ENCODE measurements around the gene FBXO28. TPM values are rescaled to one million over a fixed set of nuclear protein-coding genes. Genes with fewer than 3 reads are reported as not detected.

Gene FBXO28
- total and polyA plus RNA-seq, 2 donors (not counting 3 experiments of a cell fraction or from before 2014, with no cell fraction given): 8.9 to 32.6 TPM

GRCh38 chr1:224067621-224068457 is 46.1 kb upstream of the FBXO28 start:
- no peak for TF ChIP-seq CTCF (IDR thresholded peaks at IDR 0.05; ENCODE audit: extremely low read depth in 1 of 2, insufficient read depth in 1 of 2, low read depth in 1 of 2, low read length in 2 of 2)
- peak; percentile 16 for TF ChIP-seq JUN (IDR thresholded peaks at IDR 0.05; ENCODE audit: borderline replicate concordance, insufficient read depth, insufficient read length, low read depth)
- TF ChIP-seq POLR2AphosphoS5 (IDR thresholded peaks at IDR 0.05; ENCODE audit: insufficient read depth, low read depth, low read length): no peak
- peak; percentile 75 for TF ChIP-seq FOS (IDR thresholded peaks at IDR 0.05; ENCODE audit: borderline replicate concordance, insufficient read depth, low read length)
- no peak overlapping the region for H3K4me2 ChIP-seq (ENCODE audit: insufficient read depth, low read length)
- BruUV-seq (replicated peaks): no TSS peak
- H3K79me2 ChIP-seq (ENCODE audit: control insufficient read depth, insufficient read depth, low read length): no peaks in the 10 kb centered on the region
- no peak overlapping the region for H3K4me3 ChIP-seq (replicated peaks in 1 of 3; ENCODE audit: insufficient read depth in 1 of 3, low read depth in 1 of 3, low read length in 3 of 3)
- ChIA-PET CTCF (interaction anchor here (0.7 to 1.5 kb wide), 7 partner anchors 9 to 39 kb away, joined by 3 to 7 read pairs (median 3); no protein-coding TSS in a partner anchor), POLR2A (no interaction called here)
- dilution Hi-C loops (cut with MboI; ENCODE audit: extremely low pct_ligation_motif_present, low sequenced_read_pairs): no loop called here
- H3K27me3 ChIP-seq (ENCODE audit: control insufficient read depth in 2 of 2, insufficient read depth in 2 of 2, low read length in 2 of 2): no peaks in the 10 kb centered on the region
- H3K9me3 ChIP-seq (replicated peaks; ENCODE audit: control insufficient read depth, insufficient read depth, low read length): no peaks in the 10 kb centered on the region
- H2AFZ ChIP-seq (ENCODE audit: low read depth, low read length): no peak overlapping the region
- H3K9me1 ChIP-seq (replicated peaks; ENCODE audit: control insufficient read depth, extremely low read depth, insufficient read depth, low read length): no peaks in the 10 kb centered on the region
- intact Hi-C loops (cut with micrococcal nuclease): loop anchor here (1.0 kb wide), 1 partner anchor 15 kb away; no protein-coding TSS in a partner anchor
- H4K20me1 ChIP-seq (replicated peaks; ENCODE audit: control insufficient read depth, extremely low read depth, insufficient read depth, low read length): no peaks in the 10 kb centered on the region
- peaks cover 17% of the 10 kb centered on the region for H3K4me1 ChIP-seq (ENCODE audit: control insufficient read depth, extremely low read depth, insufficient read depth, low read length)
- no peaks in the 10 kb centered on the region for H3K36me3 ChIP-seq (ENCODE audit: control insufficient read depth in 2 of 2, extremely low read depth in 1 of 2, insufficient read depth in 2 of 2, low read length in 2 of 2)
- H3K27ac ChIP-seq (ENCODE audit: insufficient read depth, low read depth, low read length): no peak overlapping the region
- no peak overlapping the region for H3K9ac ChIP-seq (replicated peaks; ENCODE audit: extremely low read depth, insufficient read depth, low read length)
- no peak for FAIRE-seq
- DNase-seq (ENCODE audit: low read depth, low spot score): peak; percentile 52

Measured in endothelial cell of umbilical vein (primary cell).